NOMO-1 (cell line): ENCODE data around the gene SLC24A3.

Experiments
- DNase-seq, 2 experiments: peaks; one replicate each; lab custom pipeline; 2025; ENCODE audit not compliant: unreplicated experiment in 2 of 2; lab: John Stamatoyannopoulos, UW

SLC24A3 gene

DNA sequence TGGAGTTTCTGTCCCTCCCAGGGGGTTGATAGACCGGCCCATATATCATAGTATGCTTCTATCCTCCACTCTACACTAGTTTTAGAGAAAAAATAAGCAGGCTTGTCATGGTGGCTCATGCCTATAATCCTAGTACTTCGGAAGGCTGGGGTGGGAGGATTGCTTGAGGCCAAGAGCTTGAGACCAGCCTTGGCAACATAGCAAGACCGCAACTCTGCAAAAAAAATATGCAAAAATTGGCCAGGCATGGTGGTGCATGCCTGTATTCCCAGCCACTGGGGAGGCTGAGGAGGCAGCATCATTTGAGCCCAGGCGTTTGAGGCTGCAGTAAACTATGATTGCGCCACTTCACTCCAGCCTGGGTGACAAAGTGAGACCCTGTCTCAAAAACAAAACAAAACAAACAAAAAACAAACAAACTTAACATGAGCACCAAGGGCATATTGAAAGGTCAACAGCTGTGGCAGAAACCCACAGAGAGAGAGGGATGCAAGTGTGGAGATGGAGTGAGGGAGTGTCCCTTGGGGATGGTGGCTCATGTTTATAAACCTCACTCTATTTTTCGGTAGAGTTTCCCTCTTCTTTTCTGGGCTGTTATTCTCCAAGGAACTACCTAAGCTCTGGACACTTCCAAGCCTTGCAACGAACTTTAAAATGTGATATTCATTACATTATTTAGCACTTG, 24.1 kb downstream of the SLC24A3 start:
- no peak for DNase-seq

DNA sequence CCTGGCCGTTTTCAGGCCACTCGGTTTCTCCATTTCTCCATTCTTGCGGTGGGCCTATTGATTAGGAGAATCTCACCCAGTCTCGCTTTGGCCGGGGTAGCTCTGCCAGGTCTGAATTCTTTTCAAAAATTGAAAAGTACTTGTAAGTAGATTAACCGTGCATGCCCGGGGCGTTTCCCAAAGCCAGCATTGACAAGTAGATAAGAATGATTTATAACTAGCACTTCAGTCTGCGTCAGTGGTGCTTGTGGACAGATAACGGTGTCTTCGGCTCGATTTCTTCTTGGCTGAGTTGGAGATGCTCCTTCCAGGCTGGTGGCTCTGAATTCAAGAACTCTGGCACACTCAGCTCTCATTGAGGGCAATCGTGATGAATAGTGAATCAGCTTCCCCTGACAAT, 29.0 kb downstream of the SLC24A3 start:
- no peak for DNase-seq

DNA sequence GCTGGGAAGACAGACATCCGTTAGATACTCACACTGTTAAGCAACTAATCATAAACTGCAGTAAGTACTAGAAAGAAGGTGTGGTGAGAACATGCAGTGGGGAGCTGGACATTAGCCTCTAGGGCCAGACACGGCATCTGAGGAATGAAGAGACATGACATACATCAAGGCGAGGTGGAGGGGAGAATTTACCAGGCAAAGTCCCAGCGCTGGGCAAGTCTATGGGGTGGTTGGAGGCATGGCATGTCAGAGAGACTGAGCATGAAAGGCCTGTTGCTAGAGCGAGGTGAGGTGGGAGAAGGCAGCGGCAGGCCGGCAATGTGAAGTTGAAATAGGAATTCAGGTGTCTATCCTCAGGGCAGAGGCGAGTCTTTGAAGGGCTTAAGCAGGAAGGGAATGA, 31.8 kb downstream of the SLC24A3 start:
- no peak for DNase-seq

DNA sequence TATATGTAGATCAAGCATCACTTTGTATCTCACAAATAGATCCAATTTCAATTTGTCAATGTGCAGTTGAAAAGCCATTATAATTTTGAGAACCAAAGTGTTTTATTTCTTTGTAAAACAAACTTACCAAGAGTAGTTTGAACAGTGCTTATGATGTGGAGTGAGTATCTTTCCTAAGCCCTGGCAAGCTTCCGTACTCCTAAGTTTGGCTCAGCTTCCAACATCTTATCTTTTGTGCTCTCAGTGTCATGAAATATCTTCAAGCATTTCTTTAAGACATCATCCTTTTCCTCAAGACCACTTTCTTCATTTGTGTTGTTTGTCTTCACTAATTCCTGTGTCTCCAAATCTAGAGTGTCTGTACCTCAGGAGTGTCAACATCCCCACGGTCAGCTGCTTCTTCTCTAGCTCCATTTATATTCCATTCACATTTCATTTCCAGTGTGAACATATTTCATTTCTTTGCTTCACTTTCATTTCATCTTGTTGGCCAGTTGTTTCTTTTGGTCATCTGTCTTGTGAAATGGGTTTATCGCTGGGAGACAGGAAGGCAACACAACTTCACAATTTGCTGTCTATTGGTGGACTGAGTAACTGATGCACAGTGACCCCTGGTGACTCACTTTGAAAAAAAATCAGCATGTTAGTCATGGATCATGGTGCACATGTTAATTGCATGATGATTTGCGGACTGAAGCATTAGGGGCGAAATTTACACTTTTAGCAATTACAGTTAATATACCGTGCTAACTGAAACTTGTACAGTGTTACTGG, 36.9 kb downstream of the SLC24A3 start:
- DNase-seq, result peak in 1 of 2 experiments; percentile 18

DNA sequence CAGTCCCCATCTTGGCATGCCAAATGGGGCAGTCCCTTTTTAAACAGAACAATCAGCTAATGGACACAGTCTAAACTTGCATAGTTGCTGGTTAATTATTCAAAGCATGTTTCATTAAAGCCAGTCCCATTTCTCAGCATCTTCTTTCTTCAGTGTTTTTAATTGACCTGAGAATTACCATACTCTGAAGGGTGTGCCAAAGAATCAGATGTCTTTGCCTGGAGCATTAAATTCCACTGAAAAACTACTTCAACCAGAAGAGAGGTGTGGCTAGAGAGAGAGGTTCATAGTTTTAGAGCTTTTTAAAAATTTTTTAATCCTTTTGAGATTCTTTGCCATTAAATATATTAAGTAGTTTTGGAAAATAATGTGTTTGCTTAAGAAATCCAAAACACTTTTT, 37.9 kb downstream of the SLC24A3 start:
- no peak for DNase-seq

DNA sequence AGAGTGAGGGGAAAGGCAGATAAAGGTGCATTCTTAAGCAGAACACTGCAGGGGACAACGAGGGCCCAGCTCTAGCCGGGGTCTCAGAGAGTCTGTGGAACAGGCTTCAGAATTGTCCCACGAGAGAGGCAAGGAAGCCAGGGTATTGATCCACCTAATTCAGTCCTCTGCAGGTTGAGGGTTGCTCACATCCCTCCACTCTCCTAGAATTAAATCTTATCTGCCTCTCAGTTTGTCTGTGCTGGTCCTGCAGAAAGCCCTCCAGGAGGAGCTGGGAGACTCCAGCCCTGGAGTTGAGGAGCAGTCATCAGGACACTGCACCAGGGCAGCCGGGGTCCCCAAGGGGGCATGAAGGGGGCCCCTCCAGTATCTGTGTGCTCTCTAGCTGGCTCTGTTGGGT, 39.1 kb downstream of the SLC24A3 start:
- no peak for DNase-seq

DNA sequence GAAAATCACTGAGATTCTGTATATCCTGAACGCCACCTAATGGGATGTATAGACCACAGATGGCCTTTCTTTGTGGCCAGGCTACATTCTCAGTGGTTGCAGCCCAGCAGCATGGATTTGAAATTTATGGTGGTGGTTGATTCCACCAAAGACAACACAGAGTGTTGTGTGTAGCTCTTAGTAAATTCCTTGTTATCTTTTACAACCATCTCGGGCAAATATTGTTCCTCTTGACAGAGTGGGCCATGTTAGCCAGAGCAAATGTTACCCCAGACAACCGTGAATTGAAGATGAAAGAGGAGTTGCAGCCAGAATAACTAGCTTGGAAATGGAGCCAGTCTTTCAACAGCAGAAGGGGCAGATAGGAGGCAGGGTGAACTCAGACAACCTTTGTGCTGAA, 39.5 kb downstream of the SLC24A3 start:
- DNase-seq, result no peak

DNA sequence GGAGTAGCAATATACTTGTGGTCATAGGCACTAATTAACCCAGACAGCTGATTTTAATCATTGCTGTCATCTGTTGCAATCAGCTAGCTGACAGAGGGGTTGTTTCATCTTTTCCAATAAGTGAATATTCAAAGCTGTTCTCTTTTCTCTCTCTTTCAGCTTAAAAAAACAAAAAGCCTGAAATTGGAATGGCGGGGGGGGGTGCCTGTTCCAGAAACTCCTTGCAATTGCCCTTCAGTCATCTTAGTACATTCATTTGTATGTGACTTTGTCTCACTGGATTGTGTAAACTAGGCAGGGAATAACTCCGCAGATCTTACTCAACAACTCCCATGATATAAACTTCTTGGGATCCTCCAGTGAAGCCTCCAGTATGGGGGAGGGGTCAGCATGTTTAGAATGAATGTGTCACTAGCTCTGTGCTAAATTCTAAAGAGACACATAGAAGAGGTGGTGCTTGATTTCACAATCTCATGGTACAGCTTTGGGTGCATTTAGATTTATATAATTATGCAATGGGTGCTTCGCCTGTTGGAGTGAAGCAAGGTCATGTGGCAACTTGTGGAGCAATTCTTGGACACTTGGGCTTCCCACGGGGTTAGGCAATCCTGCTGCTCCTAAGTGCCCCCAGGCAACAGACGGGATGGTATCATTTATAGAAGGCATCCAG, 40.1 kb downstream of the SLC24A3 start:
- DNase-seq, result peak; percentile 64 to 89

DNA sequence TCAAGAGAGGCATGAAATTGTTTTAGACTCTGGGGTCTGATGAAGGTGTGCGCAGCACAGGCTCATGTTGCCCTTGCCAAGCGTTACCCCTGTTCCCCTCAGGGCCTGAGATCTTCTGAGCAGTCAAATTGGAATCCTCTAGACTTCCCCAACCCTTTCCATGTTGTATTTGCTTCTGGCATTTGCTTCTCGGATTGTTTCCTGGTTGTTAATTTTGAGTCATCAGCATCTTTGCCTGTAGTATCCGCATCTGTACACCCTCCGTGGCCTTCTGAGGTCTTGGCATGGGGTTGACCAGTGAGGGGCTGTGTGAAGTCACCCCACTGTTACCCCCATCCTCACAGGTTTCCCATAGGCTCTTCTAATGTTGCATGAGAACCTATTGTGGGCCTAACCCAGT, 40.9 kb downstream of the SLC24A3 start:
- no peak for DNase-seq

DNA sequence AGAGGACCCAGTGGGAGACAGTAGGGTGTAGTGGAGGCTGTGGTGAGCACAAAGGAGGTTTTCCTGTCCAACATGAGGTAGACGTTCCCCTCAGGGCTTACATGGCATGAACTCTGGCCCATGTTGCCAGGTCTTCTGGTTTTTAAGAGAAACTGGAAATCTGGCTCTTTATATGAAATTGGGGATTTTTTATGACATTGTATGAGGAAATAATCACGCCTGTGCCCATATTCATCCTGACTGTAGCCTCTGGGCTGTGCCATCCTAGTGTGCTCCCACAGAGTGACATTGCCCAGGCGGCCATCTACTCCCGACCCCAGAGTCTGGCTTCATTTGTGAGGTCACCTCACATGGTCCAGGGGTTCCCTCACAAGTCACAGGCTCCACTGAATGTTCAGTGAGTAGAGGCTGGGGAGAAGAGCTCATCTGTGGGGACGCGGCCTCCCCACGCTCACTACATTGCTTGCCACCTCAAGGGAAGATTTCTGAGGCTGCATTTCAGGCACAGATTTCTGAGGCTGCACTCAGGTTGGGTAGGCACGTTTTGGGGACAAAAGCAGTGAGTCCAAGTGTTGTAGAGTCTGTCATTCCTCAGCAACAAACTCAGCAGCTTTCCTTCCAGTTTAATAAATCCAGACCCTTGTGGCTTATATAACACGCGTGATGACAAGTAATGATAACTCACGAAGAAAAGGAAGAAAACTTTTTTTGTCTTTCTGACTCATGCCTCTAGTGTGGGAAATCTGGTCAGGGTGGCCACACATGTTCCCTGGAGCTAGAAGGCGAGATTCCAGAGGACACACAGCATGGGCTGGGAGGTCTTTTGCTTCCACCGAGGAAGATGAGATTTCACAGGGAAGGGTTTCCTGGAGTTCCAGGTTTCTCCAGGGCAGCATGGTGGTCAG, 41.7 kb downstream of the SLC24A3 start:
- DNase-seq, result no peak

DNA sequence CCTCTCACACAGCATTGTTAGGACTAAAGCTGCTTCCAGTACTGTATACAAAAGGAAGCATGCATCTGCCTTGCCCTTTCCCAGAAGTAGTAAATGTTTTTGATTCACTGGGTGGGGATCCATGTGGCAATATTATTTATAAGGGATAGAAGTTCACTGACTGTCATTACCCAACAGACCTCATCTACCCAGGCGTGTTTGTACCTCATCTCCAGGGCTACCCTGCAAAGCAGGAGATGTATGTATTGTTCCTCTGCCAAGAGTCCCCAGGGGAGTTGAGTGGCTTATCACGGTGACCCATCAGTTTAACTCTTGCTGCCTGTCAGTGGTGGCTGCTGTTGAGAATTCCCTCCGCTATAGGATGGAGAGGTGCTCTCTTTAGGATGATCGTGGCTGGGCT, 42.5 kb downstream of the SLC24A3 start:
- no peak for DNase-seq

DNA sequence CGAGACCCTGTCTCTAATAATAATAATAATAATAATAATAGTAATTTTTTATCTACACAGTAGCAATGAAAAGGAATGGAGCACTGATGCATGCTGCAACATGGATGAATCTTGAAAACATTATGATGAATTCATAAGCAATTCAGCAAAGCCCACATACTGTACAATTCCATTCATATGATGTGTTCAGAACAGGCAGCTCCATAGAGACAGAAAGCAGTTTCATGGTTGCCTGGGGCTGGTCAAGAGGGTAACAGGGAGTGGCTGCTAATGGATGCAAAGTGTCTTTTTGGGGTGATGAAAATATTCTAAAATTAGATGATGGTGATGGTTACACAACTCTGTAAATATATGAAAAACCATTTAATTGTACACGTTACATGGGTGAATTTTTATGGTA, 43.6 kb downstream of the SLC24A3 start:
- no peak for DNase-seq

DNA sequence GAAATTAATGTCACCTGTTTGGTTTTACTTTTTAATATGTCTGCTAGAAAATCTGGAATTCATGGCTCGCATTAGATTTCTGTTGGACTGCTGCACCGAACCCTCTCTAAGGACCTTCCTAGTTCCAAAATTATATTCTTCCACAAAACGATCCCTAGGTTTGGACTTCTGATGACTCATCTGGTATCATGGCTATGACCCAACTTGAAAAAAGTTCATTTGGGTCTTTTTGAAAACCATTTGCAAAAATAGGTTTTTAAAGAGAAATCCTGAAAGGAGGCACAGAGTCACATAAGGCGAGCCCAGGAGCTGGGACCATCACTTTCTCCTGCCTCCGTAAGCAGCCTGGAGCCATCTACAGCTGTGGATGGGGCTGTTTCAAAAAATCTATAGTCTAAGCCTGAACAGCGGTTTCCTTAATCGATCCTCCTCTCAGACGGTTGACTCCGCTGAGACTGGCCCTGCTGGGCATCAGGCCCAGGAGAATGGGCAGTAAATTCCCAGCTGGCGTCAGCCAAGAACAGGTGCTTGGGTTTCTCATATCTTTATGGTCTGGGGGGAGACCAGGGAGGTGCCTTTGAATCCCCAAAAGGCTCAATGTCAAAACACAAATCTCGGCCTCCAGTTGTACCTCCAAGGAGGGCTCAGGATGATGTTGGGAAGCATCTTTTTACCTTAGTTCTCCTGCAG, 44.6 kb downstream of the SLC24A3 start:
- DNase-seq, result no peak

DNA sequence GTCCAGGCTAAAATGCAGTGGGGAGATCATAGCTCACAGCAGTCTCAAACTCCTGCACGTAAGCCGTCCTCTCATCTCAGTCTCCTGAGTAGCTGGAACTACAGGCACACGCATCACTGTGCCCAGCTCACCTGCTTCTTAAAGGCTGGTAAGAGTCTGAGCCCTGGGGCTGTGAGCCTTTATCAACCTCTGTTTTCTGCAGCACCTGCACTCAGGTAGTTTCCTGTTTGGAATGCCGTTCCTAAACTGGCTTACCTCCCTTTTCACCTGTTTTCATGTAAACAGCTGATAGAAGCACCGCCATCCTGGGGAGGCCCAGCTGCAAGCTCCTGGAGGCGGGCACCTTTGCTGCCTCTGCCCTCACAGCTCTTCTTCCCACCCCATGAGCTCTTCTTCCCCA, 45.4 kb downstream of the SLC24A3 start:
- DNase-seq, result no peak

DNA sequence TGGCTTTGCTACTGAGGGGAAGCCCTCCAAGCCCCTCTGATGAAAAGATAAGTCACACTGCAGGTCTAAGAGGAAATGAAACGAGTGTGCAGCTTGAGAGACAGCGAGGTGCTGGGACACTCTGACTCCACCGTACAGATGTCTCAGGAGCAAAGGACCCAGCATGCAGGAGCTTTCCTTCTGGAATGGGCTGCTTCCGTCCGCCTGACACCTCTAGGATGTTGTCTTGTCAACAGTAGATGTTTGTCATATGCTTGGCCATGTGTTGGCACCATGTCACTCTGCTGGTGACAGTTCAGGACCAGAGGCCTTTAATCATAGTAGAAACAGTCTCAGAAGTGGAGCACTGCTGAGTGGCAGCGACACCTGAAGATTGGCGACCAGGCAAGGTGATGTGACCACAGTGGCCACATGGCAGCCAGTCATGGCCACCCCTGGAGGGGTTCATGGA, 46.7 kb downstream of the SLC24A3 start:
- no peak for DNase-seq

DNA sequence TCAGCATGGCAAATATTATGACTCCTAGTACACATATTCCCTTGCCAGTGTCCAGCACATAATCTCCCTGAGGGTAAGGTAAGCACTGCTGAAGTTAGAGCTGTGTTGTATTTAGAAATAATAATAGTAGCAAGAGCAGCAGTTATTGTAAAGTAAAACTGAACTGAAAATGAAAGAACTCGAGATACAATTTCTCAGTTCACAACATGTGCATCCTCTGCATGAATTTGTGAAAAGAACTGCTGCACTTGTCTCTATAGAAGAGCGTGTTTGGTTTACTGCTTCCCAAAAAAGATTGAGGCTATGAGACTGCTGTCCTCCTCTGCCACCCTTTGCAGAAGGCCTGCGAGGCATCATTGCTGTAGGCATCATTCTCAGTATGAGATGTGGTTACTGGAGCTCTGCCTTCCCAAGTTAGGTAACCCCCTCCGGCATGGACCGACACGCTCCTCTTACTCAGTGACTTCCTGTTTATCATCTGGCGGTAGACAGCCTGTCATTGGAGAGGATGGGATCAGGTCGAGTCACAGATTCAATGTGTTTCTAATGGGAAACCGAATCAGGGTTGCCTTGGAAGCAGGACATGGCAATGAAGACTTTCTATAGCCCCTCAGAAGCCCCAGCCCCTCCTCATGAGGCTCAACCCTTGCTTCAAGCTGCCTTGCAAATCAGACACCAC, 48.1 kb downstream of the SLC24A3 start:
- peak in 1 of 2 experiments; percentile 6 for DNase-seq

DNA sequence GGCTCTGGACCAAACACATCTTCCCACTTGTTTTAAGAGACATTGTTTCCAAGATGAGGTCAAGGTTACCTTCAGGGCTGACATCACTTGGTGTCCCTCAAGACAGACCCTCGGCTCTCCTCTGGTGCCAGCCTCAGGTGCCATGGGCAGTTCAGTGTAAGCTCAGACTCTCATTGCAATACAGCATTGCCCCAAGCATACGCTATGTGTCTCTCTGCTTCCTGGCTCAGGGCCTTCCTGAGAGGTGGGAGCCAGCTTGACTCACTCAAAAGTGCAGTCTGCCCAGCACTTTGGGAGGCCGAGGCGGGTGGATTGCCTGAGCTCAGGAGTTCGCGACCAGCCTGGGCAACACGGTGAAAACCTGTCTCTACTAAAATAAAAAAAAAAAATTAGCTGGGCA, 51.7 kb downstream of the SLC24A3 start:
- no peak for DNase-seq

DNA sequence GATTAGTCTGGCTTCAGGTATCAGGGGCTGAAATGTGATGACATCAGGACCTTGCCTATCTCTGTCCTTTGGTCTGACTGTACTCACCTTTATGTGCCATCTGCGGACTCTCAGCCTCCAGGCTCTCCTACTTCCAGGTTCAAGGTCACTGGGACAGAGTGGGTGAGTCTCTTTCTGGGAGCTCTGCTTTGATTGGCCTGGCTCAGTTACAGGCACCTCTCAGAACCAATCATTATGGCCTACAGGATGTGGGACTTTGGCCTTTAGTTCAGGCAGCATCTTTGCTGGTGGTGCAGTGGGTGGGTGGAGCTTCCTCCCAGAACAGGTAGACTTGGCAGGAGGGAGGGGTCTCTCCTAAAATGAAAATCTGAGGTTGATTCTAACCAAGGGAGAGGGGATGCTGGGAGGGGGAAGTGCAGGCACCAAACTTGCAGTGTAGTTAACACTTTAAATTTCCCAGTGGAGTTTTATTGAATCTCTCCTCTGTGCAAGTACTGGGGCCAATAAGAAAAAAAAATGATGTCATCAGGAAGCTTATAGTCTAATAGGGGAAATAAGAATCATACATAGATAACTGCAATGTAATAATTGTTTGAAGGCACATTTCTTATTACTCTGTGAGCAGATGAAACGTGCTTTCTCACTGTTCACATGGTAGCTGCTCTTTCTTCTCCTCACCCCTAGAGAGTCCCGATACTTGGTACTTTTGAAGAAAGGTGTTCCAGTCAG, 53.4 kb downstream of the SLC24A3 start:
- DNase-seq, result no peak

DNA sequence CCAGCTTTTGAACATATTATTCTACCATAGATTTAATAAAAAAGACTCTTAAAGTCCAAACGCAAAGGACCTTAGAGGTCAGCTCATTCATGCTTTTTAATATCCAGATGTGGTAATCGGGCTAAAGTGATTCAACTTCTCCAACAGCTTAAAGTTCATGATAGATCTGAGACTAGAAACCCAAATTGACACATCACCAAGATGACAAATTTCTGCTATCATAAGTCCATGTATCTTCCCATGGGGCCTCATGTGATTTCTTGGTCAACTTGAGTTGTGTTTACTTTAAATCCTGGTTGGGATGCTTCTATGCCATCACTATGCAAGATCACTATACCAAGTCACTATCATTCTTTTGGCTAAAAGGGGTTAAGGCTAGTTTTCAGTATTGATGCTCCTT, 56.0 kb downstream of the SLC24A3 start:
- DNase-seq, result no peak
